Stimulated activated CD8-positive, alpha-beta memory T cell treated with anti-CD3 and anti-CD28 coated beads, Interleukin-7, amount 100 ng/mL, for 24 hours (primary cell): ENCODE results near the gene PPP2R5E.

Source experiments
- DNase-seq: peaks from one replicate; pipeline ENCODE4 v3.0.0-alpha.2; 2020; ENCODE audit warnings: low read depth

PPP2R5E gene

DNA sequence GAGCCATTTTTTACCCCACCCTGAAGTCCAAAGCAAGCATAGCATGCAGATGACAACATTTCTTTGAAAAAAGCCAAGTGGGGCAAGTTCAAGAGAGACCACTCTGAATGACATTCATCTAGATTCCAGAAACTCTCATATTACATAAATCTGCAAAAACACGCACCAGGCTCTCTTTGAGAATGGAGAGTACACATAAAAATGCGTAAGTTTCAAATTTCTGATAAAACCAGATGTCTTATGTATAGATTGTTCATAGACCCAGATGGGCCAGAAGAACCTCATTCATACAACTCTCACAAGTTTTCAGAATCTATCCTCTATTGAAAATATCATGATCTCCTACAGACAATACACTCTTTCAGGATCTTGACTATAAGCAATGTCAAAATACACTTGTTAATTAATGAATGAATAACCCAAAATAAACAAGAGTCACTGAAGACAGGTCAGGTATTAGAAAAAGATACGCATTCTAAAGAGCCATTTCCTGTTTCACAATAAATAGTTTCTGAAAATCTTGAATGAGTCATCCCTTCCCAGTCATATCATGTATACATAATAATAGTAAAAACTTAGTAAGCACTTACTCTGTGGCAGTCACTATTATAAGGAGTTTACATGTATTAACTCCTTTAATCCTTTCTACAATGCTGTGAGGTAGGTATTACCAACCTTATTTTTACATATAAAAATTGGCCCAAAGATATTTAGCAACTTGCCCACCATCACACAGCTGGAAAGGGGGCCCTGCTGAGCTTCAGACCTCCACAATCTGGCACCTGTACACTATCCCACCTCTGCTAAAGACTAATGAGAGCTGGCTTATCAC, 72.0 kb downstream of the PPP2R5E start:
- DNase-seq = no peak

DNA sequence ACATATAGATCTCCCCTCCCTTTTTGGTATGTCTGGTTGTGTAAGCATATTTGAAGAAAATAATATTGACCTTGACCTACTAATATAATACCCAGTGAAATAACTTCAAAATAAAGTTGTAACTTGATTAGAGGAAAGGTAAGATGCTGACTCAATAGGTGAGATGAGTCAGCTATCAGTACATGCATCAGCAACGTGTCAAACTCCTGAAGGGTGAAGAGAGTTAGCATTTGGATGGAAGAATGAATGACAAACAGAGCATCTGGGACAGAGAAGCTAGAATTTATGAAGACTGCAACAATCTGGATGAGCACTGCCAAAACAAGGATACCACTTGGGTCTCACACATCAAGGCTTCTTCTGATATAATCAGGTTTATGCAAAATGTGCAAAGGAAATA, 74.9 kb downstream of the PPP2R5E start:
- DNase-seq = no peak

DNA sequence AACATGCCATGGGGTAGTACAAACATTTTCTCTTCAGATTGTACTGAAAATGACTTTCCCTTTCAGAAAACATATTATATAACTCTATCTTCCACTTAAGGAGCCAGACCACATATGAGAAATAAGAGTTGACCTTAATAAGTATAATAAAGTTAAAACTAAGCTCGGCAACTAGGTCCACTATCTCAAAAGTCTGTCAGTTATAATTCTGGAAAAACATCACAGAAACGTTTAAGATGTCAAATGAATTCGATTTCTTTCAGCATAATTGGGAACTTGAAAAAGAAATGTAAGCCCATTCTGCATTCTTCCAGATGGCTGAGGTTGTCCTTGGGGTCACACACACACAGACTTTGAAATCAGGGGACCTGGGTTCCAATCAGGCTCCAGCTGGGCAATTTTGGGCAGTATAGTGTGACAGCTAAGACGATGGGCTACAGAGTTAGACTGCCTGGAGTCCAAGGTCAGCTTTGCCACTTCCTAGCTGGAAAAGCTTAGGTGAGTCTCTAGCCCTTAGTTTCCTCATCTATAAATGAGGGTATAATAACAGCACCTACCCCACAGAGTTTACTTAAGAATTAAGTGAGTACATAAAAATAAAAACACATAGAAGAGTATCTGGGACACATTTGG, 75.6 kb downstream of the PPP2R5E start:
- DNase-seq = no peak

DNA sequence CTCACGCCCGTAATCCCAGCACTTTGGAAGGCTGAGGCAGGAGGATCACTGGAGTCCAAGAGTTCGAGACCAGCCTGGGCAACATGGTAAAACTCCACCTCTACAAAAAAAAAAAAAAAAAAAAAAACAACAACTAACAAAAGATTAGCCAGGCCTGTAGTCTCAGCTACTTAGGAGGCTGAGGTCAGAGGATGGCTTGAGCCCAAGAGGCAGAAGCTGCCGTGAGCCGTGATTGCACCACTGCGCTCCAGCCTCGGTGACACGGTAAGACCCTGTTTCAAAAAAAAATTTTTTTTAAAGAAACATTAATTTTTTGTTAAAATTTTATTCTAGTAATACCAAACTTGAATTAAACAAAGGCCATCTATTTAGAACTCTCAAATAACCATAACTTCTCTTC, 77.8 kb downstream of the PPP2R5E start:
- DNase-seq = no peak

DNA sequence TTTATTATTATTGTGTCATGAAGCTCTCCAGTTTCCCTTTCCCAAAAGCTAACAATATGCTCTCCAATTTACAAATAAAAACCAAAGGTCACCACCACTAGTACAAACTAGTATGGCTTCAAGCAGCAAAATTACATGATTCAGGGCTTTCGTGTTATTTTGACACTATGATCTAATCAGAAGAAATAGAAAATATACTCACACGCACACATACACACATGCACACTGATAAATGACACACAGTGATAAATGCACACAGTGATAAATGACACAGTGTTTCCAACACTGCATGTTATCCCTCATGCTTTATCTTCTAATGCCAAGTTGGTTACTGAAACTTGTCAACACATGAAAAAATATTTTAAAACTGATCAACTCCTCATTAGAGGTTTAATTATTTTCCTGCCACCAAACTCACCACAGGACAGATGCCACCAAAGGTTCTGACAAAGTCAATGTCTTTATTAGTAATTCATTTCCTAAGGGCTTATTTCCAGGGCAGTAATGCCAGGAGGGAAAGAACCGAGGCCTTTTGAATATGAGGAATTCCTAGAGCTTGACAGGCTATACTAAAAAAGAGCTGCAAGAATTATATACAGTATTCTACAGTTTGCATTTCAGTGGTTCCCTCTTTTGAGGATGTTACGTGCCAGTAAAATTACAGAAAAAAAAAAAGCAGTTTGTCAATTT, 82.4 kb downstream of the PPP2R5E start:
- DNase-seq = no peak

DNA sequence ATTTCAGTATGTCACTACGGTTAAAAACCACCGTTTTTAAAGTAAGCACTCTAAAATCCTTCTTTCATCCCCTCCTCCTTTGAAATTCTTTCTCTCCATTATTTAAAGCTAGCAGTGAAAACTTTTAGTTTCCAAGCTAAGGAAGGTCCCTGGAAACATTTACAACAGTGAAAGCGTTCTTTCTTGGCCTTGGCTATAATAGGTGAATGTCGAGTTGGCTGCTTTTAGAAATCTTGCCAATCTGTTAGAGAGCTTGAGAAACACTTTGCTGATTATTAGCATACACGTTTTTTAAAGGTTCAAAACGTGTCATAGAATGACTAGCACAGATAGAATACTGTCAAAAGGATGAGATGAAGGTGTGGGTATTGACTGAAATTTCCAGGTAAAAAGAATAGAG, 83.4 kb downstream of the PPP2R5E start:
- DNase-seq = no peak

DNA sequence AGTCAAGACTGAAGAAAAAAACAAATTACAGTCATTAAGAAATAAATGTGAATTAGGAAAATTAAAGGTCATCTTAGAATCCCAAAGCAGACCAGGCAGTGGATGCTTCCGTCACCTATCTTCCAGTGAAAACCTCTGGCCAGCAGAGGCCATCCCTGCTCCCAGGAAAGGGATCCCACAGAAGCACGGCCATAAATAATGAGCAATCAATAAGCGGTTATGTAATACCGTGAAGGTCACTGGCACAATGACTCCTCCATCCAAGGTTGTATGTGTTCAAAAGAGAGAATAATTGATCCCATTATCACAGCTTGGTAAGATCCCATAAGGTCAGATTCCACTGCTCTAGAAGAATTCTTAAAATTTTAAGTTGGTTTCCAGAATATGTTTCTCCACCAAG, 85.7 kb downstream of the PPP2R5E start:
- DNase-seq = no peak

DNA sequence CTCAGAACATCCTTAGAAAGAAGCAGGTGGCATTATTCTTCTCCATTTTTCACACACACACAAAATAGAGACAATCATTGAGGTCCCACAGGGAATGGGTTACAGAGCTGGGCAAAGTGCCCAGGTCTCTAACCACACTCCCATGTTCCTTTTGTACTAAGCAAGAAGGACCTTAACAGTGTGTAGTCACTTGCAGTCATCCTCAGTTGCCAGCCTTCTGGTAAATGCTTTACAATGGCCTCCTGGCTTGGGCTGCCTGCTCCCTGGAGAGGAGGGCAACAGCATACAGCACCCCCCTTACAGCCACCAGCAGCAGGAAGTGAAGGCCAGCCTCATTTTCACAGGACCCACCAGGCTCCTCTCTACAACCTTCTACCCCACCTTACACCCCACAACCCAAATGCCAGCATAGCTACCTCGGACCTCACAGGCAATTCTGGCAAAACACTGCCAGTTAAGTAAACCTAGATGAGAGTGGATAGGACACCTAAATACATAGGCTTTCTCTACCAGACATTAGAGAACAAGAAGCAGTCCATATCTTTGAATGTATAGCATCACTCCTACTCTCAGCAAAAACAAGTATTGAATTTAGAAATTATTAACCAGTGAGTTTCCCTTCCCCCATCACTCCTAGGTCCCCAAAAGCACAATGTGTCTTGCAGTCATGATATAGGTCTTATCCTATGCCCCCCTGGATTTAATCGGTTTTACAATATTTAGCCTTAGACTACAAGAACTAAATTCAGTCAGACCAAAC, 88.1 kb downstream of the PPP2R5E start:
- DNase-seq = no peak

DNA sequence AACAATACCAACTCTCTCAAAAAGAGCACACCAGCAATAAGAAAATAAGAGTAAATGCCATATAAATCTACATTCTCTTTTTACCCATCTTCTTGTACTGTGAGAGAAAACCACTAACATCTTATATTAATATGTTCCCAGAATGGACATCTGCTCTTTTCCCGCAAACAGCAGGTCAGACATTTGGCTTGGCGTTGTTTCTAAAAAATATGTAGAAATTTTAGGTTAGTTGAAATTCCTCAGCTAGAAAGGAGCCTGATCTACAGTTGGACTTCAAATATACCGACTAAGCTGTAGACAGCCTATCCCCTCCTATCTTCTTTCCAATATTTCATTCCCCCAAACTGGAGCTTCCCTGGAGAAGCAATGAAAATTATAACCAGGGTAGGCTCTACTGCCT, 88.7 kb downstream of the PPP2R5E start:
- DNase-seq = no peak

DNA sequence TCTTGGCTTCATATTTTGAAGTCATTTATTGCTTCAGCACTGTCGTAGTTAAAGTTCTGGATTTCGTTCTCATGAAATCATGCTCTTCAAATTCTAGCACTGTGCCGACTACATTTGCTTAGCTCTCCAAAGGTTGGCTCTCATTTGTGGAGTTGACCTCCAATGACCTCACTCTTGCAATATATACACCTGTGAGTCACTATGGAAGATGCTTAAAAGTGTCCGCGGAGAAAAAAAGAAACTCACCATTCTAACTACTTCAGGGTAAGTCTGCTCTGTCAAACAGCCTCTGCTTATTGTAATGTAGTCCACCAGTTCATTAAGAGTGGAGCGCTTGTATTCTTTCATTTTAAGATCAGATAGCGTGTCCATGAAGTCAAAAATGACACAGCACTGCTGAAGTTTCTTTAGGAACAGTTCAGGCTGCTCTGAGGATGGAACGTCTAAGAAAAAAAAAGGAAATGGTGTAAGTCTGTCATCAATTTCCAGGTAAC, 89.7 kb downstream of the PPP2R5E start:
- DNase-seq = no peak

DNA sequence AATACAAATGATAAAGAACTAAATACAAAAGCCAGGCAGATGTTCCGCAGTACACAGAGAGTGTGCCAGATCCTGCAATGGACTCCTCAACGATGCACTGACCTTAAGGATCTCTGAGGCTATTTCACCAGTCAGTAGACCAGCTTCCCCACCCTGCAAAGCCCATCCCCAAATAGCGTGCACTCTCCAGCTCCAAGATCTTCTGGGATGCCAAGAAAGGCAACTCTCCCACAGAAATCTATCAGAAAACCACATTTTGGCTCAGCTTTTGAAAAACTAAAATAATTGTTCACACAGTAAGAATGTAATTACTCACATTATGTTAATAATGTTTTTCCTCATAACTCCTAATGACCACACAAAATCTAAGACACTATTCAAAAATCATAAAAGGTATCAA, 90.4 kb downstream of the PPP2R5E start:
- no peak for DNase-seq

DNA sequence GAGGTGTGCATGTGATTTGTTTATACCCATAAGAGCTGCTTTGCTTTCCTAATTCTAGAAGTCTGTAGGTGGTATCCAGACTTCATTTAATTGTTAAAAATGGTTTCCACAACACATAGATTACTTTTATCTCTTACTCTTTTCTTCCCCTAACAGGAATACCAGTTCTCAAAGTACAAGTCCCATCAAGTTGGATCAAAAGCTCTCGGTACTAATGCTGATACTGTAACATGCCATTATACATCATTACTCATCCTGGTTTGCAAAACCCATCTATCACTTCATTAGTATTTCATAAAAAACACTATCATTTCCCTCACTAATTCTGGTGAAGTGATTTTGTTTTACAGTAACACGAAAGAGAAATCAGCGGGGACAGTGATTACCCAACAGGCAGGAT, 94.3 kb downstream of the PPP2R5E start:
- DNase-seq = no peak

DNA sequence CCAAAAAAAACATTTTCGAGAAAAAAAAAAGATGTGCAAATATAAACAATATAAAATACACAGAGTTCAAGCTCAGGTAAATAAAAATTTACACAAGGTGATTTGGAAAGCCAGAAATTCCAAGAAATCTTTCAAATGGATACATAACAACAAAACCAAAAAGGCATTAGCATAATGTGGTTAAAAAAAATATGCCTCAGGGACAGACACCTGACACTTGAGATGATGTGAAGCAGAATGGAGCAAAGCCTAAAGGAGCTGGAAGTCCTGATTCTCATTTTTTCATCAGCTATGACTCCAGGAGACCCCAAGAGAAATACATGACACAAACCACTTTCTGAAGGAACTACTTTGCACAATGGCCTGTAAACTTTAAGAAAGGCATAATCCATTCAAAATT, 98.6 kb downstream of the PPP2R5E start:
- DNase-seq = no peak

DNA sequence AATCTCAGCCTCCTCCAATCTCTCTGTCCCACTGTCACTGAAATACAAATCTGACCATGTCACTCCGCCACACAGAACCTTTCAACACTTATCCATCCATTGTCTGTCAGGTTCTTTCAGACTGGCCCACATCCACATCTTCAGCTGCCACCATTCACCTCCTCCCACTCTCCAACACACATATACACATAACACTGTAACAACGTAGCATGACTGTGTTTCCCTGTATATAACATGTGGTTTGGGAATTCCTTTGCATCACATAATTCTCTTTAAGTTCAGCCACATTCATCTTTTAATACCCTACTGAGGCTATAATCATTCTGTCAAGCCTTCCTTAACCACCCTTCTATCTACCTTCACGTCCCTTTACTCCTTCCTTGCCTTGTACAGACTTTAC, 99.2 kb downstream of the PPP2R5E start:
- DNase-seq = no peak

DNA sequence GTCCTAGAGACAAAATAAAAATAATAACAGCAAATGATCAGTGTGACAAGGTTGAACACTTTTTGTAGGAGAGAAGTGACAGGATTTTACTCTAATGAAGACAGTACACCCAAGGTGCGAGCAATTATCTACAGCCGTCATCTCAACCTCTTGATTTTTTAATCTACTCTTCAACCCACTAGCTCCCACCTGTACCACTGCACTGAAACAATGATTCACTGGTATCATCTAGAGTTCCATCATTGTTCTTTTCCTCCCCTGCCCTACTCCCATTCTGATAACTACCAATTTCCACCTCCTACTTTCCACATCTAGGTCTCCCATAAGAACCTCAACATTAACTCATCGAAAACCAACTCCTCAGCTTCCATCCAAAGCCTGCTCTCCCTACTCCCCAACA, 99.8 kb downstream of the PPP2R5E start:
- DNase-seq = no peak

DNA sequence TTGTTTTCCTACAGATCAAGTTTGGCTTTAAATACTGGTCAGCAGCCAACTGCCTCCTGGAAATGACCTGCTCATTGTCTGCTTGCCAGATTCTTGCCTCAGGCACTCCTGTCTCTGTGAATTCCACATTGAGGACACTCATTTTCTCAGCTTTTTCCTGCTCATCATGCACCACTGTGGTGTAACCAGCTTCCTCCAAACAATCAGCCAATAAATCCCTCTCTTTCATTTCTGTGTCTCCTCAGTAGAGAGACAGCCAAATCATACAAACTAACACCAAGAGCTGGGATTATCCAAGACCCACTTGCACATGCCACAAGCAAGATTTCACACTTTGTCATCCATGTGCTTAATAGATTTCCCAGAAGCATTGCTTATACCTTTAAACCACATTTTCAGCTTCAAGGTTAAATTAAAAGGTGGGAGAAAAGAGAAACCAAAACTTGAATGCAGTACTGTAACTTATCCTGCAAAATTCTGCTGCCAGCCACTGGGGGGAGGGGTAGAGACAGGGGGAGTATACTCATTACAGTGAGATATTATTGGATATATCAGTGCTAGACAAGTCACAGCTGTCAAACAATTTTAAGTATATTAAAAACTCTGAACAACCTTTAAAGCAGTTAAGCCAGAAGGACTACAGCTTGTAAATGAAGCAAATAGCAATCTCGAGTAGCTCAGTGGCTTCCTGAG, 105.0 kb downstream of the PPP2R5E start:
- DNase-seq = no peak

DNA sequence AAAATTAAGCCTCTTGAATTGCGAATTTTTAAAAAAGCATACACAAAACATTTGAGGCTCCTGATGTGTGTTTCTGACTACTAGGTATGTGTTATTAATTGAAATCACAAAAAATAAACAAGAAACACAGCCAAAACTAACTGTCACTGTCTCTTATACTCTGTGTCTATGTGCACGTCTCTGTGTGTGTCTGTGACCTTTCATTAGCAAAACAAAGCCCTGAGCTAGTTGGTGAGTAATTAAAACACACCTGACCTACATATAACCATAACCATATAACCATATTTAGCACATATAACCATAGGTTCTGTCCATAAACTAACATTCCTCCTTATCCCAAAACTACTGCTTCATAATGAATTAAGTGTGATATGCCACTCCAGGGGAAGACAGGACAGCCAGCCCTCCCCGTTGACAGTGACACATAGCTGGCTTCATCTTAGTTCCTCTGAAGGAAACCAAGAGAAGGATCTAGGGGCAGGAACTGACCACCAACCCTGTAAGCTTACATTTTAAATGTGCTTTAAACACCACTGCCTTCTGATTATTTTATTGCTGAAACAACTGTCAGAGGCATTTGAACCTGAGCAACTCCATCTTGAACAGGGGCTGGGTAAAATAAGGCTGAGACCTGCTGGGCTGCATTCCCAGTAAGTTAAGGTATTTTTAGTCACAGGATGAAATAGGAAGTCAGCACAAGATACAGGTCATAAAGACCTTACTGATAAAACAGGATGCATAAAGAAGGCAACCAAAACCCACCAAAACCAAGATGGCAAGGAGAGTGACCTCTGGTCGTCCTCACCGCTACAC, 106.7 kb downstream of the PPP2R5E start:
- no peak for DNase-seq

DNA sequence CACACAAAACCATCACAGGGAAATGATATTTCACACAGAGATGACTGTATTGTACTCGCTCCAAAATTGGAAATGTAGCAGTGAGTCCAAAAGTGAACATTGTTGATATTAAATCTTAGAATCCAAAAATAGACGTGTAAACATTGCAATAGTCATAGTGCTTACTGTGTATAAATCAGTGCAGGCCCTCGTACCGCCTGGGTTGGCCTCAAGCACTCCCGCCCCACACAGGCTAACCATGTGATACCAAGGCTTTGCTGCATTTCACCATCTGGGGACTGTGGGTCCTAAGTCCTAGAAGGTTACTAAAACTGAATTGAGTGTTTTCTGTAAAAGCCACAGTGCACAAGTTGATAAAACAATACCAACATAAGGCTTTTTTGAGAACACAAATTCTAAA, 107.3 kb downstream of the PPP2R5E start:
- DNase-seq = no peak

DNA sequence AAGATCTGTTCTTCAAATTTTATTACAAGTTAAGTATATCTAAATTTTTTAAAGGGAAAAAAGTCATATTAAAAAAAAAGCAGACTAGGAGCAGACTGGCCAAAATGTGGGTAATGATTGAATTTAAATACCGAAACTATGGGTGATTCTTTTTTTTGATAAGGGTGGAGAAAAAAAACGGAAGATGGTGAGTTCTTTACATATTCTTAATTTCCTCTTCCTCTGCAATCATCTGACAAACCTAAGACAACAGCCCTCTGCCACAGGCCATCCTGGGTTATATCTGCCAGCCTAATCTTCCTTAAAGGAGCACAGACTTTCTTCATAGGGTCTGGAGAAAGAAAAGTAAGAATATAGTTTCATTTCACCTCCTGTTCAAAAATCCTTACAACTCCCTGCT, 108.0 kb downstream of the PPP2R5E start:
- DNase-seq = no peak

DNA sequence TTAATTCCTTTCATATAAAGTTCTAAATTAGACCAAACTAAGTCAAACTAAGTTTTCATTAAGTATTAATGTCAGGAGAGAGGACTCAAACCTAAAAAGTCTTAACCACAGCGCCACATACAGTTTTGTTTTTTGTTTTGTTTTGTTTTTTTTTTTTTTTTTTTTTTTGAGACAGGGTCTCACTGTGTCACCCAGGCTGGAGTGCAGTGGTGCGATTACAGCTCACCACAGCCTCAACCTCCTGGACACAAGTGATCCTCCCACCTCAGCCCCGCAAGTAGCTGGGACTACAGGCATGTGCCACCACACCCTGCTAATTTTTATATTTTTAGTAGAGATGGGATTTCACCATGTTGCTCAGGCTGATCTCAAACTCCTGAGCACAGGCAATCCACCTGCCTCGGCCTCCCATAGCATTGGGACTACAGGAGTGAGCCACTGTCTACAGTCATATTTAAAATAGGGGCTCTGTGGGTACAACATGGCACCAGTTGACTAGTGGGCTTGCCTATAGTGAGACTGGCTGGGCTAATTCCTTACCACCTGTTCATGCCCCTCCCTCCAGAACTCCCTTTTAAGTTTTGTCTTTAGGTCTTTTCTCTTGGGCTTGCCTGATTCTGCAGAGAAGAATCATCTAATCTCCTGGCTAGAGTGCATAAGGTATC, 110.2 kb downstream of the PPP2R5E start:
- DNase-seq = no peak
